ENCODE measurements around the gene AMDHD2.
"Not testable (repeated sequence)": the region's sequence is repeated elsewhere in the genome, so short reads cannot be mapped to it uniquely, and the experiment has no call there.

The AMDHD2 gene

DNA sequence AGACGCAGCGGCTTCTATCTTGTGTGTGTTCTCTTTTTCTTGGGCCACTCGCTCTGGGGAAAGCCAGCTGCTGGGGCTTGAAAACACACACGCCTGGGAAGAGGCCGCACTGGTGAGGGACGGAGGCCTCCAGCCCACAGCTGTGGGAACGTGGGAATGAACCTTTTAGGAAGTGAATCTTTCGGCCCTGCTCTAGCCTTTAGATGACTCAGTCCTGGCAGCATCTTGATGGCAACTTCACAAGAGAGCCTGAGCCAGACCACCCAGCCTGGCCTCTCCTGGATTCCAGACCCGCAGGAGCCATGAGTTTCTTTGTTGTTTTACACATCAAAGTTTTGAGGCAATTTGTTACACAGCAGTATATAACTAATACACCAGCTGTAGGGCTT lies 15.4 kb downstream of the AMDHD2 start:
- DNase-seq, result peak; percentile 93 to 97 (median 96)

DNA sequence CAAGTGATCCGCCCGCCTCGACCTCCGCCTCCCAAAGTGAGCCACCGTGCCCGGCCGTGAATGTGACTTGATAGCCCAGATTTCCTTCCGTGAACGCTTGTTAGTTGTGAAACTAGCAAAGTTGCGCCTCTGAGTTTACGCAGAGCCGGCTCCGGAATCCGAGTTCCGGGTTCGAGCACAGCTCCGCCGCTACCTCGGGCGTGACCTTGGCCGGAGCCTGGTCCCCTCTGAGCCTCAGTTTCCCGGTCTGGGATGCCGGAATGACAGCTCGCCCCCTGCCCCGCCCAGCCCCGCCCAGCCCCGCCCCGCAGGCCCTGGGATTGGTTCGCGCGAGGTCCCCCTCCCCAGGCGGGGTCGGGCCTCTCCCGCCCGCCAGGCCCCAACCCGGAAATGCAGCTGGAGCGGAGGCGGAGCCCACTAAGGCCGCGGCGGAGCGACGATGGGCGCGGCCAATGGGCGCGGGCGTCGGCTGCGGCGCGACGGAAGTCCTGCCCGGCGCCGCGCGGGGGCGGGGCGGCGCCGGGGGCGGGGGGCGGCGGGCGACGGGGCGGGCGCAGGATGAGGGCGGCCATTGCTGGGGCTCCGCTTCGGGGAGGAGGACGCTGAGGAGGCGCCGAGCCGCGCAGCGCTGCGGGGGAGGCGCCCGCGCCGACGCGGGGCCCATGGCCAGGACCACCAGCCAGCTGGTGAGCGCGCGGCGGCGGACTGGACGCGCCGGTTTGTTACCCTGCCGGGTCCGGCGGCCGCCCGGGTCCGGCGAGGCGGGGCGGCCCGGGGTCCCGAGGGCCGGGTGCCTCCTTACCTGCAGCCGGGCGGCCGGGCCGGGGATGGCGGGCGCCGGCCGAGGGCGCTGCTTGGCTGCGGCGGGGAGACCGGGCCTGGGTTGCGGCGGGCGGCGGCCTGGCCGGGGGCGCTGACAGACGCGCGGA lies 17.5 kb downstream of the AMDHD2 start, which contains the start of gene PDPK1:
Gene PDPK1, plus strand, starts transcription at position 571 of the 929 bp plus-strand sequence. Its CDS starts 92 bp downstream, at position 663.
- DNase-seq, result peak; percentile 98 to 100 (median 99)

DNA sequence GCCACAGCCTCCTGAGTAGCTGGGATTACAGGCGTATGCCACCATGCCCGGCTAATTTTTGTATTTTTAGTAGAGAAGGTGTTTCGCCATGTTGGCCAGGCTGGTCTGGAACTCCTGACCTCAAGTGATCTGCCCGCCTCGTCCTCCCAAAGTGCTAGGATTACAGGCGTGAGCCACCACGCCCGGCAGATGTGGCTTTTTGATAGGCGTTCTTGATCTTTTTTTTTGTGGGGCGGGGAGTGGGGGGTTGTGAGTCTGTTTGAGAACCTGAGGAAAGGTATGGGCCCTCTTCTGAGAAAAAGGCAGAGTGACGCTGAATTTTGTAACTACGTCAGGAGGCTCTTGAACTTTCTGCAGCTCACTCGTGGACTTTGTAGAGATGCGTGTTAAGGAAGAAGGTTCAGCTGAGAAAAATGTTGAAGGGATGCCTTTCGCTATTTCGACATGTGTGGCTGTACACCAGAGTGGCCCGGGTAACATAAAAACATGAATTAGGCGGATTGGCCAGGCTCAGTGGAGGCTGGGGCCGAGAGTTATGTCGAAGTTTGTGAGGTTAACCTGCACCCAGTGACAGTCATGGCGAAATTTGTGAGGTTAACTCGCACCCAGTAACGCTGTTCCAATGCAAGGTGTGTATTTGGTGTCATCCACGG lies 19.1 kb downstream of the AMDHD2 start:
- not testable (repeated sequence) for DNase-seq

DNA sequence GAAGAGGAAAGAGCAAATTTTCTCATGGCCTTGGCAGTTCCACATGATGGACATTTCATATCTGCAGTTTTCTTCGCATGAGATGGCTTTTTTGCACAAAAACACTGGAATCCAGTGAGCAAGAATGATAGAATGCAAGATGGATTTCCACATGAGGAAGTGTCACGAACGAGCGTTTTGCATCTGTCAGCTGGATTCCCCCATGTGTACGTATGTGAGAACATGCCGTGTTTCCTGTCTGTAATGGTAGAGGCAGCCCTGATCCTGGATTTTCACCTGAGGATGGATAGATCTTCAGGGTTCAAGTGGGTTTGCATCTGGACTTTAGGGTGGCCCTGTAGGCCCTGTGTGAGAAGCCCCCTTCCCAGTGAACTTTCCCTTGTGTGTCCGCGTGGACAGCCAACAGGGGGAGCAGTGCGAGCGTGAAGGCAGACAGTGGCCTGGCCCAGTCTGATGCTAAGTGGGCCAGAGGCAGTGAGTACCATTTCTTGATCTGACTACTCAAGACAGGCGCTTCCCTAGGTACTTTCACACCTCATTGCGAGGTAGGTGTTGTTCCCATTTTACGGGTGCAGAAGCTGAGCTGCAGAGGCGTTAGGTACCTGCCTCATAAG lies 19.8 kb downstream of the AMDHD2 start:
- peak; percentile 45 to 59 (median 50) for DNase-seq

DNA sequence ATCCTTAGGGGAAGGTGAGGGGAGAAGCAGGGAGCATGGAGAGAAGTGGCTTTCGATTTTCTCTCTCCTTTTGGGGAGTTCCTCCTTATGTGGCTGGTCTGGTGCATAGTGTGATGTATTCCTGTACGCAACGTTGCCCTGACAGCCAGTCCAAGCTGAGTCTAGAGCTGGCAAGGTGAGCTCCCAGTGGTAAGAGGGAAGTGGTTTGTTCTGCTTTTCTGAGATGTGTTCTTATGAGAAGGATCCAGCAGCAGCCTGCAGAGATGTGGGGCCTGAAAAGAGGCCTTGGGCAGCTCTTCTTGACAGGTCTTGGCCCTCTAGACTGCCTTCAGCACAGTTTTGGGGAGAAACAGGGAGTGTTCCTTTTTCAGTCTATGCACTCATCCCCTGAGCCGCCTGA lies 20.7 kb downstream of the AMDHD2 start:
- peak in 2 of 4 experiments; percentile 22 to 52 for DNase-seq

DNA sequence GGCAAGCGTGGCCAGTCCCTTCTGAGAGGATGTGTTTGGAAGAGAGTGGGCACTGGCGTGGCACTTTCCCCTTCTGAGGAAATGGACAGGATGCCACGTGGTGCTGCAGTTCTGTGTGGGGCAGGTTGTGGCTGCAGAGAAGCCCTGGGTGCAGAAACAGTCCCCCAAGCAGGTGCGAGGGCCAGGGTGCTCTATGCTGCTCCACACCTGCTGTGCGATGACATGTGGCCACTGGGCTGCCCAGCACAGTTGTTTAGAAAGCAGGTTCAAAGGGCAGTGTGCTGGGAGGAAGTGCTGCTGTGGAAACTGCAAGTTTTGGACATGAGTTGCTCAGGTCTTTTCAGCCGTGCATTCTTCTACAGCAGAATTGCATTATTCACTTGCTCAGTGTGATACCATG lies 21.2 kb downstream of the AMDHD2 start:
- peak in 1 of 4 experiments; percentile 2 for DNase-seq

DNA sequence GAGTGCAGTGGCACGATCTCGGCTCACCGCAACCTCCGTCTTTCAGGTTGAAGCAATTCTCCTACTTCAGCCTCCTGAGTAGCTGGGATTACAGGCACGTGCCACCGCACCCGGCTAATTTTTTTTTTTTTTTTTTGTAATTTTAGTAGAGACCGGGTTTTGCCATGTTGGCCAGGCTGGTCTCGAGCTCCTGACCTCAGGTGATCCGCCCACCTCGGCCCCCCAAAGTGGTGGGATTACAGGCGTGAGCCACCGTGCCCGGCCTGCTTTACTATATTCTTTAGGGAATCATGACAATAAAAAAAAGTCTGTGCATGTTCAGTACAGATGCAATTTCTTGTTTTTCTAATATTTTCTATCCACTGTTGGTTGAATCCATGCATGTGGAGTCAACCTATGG lies 23.6 kb downstream of the AMDHD2 start:
- DNase-seq, result not testable (repeated sequence)

DNA sequence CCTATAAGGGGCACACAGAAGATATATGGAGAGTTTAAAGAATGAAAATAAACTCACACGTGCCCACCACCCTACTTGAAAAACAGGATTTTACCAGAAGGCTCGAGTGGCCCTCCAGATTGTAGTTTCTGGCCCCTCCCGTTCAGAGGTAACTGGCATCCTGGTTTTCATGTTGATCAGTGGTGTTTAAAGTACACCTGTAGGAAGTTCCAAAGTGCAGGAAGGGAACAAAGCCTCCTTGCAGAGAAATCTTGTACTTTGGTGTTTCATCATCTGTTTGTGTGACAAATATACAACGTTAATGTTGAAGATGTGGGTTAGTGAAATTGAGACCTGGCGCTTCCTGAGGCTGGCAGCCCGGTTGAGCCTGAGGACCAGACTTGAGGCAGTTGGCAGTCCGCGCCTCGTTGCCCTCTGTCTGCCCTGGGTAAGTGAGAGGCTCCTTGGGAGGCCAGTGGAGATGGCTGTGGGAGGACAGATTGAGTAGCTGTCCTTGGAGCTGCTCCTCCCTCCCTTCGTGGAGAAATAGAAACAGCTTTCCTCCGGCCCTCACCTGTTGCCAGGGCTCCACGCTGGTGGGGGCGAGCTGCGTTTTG lies 30.2 kb downstream of the AMDHD2 start:
- DNase-seq, result not testable (repeated sequence)

DNA sequence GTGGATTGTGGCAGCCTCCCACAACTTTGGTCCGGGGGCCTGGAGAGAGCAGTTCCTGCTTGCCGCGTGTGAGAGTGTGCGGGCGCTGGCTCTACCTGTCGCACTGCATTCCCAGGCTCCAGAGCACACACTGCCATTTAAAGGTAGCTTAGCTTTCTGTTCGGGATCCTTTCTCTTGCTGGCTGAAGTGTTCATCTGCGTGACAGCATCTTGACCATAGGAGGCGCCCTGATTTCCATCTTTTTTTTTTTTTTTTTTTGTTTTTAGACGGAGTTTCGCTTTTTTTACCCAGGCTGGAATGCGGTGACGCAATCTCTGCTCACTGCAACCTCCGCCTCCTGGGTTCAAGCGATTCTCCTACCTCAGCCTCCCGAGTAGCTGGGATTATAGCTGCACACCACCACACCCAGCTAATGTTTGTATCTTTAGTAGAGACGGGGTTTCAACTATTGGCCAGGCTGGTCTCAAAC lies 31.3 kb downstream of the AMDHD2 start:
- peak in 1 of 4 experiments; percentile 17 for DNase-seq

DNA sequence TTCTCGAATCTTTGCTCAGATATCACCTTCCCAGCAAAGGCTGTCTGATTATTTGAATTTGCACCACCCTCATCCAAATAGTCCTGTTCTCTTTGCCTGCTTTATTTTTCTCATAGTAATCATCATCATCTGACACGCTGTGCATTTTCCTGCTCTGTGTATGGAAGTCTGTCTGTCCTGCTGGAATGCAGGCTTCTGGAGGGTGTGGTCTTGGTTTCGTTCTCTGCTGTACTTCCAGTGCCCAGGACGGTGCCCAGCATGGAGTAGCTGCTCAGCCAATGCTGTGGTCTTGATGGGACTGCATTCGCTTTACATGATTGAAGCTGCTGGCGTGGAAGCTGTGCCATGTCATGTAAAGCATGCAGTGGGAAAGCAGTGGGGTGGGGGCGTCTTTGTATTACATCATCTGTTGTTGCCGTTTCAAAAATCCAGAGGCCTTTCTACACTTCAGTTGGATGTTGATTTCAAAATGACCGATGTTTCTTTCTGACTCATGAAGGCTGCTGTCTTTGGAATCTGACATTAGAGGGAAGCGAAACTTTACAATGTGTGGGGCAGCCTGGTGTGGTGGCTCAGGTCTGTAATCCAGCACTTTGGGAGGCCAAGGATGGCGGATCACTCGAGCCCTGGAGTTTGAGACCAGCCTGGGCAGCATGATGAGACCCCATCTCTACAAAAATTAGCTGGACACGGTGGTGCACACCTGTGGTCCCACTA lies 34.7 kb downstream of the AMDHD2 start:
- DNase-seq, result not testable (repeated sequence)

DNA sequence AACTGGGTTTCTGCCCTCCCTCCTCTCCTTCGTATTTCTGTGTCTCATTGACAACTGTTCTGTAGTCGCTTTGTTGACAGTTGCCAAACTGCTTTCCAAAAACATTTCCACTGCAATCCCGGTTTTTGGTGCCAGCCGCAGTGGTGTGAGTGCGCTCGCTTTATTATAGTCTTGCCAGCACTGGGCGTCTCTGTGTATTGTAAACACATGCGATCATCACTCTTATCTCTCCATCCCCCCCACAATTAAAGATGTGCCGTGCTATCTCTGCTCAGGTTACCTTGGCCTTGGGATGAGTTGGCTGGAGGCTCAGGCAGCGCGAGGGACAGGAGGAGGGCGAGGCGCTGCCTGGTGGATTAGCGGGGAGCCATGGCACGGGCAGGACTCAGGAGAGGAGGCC lies 37.0 kb downstream of the AMDHD2 start:
- not testable (repeated sequence) for DNase-seq

DNA sequence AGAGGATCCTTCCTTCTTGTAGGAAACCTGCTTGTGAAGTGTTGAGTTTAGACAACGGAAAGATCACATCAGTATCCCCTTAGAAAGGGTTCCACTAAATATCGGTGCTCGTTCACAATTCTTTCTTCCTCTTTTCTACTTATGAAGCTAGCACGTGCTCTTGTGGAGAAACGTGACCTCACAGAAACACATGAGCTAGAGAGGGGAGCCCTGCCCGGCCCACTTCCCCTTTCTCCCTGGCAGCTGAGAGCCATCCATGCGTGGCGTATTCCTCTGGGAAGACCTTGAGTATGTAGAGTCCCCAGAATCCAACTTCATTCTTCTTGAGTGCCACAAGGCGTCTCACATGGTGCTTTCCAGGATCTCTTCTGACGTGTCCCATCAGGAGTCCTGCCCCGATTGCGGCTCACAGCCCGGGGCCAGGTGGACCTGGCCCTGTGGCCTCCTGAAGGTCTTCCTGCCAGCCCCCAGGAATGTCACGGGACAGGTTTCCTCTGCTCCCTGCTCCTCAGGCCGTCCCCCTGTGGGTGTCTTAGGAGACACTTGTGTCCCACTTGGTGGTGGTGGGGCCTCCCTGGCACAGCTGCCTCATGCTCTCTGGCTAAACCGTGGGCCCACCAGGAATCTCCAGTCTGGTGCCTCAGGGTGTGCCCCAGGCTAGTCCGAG lies 40.1 kb downstream of the AMDHD2 start:
- DNase-seq, result not testable (repeated sequence)

DNA sequence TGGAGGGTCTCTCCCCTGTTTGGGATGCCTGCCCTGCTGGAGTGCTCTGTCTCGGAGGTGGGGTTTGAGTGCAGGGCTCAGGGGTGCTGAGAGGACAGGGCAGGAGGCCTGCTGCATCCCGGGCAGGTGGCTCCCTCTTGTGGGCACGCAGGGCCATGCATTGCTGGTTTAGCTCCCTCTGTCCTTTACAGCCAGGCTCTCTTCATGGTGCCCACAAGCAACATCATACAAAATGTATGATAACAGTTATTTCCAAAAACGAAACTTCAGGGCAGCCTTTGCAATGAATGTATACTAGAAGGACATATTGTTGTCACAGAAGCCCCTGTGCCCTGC lies 40.6 kb downstream of the AMDHD2 start:
- DNase-seq, result not testable (repeated sequence)

DNA sequence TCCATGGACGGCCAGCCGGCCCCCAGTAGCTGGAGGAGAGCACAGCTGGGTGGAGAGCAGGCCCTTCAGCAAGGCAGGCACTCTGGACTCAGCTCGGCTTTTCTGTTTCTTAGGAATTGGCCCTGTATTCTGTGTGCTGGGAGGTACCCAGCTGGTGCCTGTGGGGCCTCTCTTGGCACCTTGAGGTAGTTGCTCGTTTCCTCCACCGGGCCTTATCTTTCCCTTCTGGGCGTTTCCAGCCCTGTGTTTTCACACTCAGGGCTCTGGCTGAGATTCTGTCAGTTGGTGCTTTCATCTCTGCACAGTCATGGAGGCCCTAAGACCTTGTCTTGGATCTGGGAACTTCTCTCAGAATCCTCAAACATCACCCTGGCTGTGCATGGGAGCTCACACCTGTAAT lies 47.3 kb downstream of the AMDHD2 start:
- not testable (repeated sequence) for DNase-seq

DNA sequence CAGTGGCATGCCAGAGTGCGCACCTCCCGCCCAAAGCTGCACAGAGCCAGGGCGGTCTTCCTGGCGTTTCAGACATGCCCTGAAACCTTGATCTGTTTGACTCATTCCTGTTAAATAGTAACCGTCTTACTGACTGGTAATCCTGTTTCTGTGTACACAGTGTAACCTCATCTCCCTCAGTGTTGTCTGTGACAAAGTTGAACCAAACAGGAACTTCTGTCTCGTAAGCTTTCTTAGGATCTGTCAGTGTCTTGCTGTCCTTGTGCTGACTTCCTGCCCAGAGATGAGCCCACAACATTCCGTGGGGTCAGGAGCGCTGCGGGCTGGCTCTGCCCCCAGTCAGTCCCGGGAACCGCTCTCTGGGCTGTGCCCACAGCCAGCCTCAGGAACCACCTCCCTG lies 48.4 kb downstream of the AMDHD2 start:
- not testable (repeated sequence) for DNase-seq

DNA sequence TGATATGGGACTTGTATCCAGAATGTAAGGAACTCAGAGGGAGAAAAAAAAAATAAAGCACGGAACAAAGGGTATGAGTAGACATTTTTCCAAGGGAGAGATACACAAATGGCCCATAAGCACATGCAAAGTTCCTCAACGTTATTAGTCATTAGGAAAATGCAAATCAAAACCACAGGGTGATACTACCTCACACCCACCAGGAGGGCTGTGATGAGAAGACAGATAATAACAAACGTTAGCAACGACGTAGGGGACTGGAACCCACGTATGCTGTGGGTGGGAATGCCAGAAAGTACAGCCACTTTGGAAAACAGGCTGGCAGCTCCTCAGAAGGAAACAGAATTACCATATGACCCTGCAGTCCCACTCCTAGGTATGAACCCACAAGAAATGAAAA lies 52.5 kb downstream of the AMDHD2 start:
- DNase-seq, result not testable (repeated sequence)

DNA sequence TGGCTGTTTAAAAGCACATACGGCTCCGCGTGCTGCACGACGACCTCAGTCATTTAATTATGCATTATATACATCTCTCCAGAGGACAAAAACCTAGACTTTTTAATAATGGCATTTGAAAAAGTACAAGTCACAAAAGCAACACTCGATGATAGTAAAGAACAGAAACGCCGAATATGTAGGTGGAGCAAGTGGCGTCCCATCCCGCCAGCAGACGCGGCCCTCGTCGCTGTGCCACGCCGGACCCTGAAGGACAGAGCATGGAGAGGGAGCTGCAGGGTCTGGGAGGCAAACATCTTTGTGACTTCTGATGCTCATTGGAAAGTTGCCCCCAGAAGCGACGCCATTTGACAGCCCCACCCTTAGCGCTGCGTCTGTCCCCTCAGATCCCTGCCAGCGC lies 55.7 kb downstream of the AMDHD2 start:
- not testable (repeated sequence) for DNase-seq

DNA sequence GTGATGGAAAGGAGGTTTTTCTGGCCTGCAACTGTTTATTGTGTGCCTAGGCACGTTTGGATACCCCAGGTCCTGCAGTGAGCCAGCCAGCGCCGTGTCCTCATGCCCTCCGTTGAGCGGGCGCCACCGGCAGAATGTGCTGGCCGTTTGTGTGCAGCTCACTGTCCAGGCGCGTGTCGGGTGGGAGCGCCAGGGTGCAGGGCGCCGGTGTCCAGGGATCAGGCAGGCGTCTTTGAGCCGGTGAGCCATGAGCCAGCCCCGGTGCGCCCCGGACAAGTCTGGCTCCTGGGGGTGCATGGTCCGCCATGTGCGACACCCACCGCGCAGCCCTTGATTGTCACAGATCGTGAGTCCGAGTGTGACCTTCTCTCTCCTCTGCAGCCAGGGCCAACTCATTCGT lies 56.9 kb downstream of the AMDHD2 start:
- not testable (repeated sequence) for DNase-seq

DNA sequence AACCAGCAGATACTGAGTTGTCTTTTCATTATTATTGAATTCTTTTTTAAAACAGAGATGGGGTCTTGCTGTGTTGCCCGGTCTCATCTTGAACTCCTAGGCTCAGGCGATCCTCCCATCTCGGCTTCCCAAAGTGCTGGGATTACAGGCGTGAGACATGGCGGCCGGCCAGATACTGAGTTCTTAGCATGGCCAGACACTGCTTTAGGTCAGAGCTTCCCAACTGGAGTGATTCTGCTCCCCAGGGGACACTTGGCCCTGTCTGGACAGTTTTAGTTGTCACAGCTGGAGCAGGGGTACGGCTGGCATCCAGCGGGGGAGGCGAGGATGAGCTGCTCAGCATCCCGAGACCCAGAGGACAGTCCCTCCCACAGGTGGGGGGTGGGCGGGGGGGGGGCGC lies 58.7 kb downstream of the AMDHD2 start:
- not testable (repeated sequence) for DNase-seq

DNA sequence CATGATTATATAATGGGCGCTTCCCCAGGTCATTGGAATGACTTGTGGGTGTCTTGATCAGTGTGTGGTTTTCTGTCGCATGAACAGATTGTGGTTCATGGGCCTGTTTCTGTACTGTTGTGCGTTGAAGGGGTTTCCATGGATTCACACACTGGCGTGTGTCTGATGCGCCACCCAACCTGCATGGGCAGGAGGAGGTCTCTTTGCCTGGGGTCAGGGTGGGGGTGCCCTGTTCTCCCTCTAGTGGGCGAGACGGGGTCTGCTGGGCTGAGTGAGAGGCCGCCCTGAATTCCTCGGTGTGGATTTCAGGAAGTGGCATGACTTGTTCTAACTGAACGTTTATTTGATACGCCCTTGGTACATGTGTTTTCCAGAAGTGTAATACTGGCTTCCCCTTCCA lies 60.0 kb downstream of the AMDHD2 start:
- peak; percentile 4 to 58 (median 16) for DNase-seq

DNA sequence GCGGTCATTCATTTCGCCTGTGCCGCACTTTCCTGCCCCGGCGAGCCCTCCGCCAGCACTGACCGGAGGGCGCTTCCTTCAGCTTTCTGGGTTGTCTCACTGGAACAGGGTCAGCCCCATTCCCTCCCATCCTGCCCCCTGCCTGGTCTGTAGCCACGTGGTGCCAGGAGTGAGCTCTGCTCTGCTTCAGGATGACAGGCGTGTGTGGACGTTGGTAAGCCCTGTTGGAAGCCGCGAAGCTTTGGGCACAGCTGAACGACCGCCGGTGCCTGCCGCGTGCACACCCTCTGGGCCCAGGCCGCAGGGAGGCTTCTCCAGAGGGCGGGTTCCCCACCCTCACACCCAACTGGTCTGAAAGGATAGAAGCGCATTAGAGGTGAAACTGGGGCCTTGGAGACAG lies 60.6 kb downstream of the AMDHD2 start:
- not testable (repeated sequence) for DNase-seq
